Activated T-cell treated with anti-CD3 and anti-CD28 coated beads, Interleukin-2, amount 50 U/mL, for 24 hours (primary cell): ENCODE data around the gene LHX4.
"Not testable (repeated sequence)": the region's sequence is repeated elsewhere in the genome, so short reads cannot be mapped to it uniquely, and the experiment has no call there.

ENCODE experiments used
- DNase-seq: peaks from one replicate; pipeline ENCODE4 v3.0.0-alpha.2; 2020
- H3K27ac Mint-ChIP-seq: 2 replicates; pipeline ENCODE4 v1.8.0; 2020; ENCODE audit warnings: mild to moderate bottlenecking, mixed read lengths
- H3K27me3 Mint-ChIP-seq: 2 replicates; pipeline ENCODE4 v1.8.0; 2020; ENCODE audit warnings: mixed read lengths
- H3K36me3 Mint-ChIP-seq: 2 replicates; pipeline ENCODE4 v1.8.0; 2020; ENCODE audit warnings: low read depth, mixed read lengths
- H3K4me1 Mint-ChIP-seq: 2 replicates; pipeline ENCODE4 v1.8.0; 2020; ENCODE audit warnings: low read depth, mixed read lengths
- H3K4me3 Mint-ChIP-seq: 2 replicates; pipeline ENCODE4 v1.8.0; 2020; ENCODE audit warnings: mild to moderate bottlenecking, moderate library complexity, mixed read lengths
- H3K9me3 Mint-ChIP-seq: 2 replicates; pipeline ENCODE4 v1.8.0; 2020; ENCODE audit warnings: mixed read lengths

LHX4 gene

DNA sequence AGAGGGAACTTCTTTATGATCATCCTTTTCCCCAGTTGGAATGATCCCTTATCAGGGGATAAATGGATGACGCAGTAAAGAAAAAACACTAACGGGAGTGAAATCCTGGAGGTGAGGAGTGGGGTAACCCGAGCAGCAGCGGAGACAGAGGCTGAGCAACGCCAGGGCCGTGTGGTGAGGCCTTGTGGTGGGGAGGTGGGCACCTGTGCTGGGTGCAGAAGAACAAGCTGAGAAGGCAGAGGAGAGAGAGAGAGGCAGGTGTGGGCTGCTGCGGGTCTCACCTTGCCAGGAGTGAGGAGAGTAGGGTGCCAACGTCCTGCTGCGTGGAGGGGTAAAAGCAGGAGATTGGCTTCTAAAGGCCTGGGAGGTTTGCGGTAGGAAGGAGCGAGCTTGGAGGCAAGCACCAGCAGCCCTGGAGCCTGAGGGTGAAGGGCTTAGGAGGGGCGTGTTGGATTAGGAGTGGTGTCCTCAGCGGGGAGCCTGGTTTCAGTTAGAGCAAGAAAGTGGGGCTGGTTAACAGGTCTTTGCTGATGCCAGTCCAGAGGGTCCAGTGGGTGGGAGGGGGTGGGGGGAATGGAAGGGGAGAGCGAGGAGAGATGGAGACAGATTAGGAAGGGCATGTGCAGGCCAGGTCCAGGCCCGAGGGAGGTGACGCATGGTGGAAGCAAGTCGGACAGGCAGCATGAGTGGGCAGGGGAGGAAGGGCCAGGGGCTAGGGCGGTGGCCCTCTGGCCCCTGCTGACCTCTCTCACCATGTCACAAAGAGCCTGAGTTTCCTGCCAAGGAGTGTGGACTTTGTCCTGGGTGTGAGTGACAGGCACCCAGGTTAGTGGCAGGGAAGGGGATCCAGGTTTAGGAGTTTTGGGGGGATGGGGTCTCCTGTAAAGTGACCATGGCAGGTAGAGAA is 36.7 kb upstream of the LHX4 start:
- no peak for DNase-seq
- Mint-ChIP-seq H3K27ac (no peak overlapping the region), H3K4me1 (peaks cover 5% of the 10 kb centered on the region), H3K27me3 (no peaks in the 10 kb centered on the region), H3K4me3 (no peak overlapping the region), H3K36me3 (peaks cover 73% of the 10 kb centered on the region), H3K9me3 (no peaks in the 10 kb centered on the region)

DNA sequence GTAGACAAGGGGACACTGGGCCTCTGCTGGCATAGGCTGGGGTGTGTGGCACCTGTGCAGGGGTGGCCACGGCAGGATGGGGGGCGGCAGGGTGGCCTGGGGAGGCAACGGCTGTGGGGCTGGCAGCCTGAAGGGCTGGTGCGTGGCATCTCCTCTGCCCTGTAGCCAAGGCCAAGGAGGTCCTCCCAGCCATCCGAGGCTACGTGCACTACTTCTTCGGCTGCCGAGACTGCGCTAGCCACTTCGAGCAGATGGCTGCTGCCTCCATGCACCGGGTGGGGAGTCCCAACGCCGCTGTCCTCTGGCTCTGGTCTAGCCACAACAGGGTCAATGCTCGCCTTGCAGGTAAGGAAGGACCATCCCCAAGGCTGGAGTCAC is 36.0 kb upstream of the LHX4 start:
- Mint-ChIP-seq H3K36me3 (peaks cover 68% of the 10 kb centered on the region), H3K27ac (no peak overlapping the region), H3K27me3 (no peaks in the 10 kb centered on the region), H3K9me3 (no peaks in the 10 kb centered on the region), H3K4me3 (no peak overlapping the region), H3K4me1 (peaks cover 5% of the 10 kb centered on the region)
- no peak for DNase-seq

DNA sequence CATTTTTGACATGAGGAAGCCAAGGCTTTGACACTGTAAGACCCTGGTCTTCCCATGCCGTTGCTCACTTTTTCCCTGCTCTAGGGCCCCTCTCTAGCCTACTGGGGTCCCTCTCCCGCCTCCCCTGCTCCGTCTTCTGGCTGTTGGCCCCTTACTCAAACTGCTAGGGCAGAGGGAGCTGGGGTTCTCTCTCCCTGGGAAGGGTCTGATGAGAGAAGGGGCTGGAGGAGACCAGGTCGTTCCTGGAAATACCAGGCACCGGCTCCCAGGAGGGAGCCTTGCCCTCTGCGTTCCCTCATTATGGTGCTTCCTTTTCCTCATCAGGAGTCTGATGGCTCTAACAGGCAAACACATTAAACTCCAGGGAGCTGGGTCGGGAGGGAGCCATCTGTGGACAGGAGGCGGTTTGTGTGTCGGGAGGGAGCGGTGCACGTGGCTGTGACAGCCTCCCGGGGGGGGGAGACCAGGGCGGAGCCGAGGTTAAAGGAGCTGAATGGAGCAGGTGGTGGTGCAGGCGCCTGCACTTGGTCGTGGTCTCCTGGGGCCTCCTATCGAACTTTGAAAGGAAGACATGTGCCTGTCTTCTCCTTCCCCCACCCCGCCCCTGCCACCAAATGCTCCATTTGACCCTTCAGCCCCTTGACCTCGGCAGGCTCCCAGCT is 35.4 kb upstream of the LHX4 start:
- DNase-seq = no peak
- H3K27me3 Mint-ChIP-seq = no peaks in the 10 kb centered on the region
- no peak overlapping the region for H3K27ac Mint-ChIP-seq
- no peaks in the 10 kb centered on the region for H3K9me3 Mint-ChIP-seq
- peaks cover 63% of the 10 kb centered on the region for H3K36me3 Mint-ChIP-seq
- no peak overlapping the region for H3K4me3 Mint-ChIP-seq
- H3K4me1 Mint-ChIP-seq = peaks cover 5% of the 10 kb centered on the region

DNA sequence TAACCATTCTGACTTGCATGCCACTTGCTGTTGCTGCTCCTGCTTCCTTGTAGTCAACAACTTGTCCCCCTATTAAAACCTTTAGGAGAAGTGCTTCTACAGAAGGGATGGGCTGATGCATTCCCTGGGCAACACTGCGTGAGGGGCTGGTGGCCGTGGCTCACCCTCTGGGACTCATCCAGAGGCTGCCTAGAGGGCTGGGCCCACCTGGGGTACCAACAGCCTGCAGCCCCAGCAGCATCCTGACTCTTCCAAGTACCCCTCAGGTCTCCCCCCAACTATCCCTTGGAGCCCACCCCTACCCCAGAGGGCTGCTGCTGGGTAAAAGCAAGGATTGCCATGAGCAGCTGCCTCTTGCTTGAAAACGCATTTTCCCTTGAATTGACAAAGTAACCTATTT is 34.7 kb upstream of the LHX4 start:
- Mint-ChIP-seq H3K27ac (no peak overlapping the region), H3K27me3 (no peaks in the 10 kb centered on the region), H3K4me1 (peaks cover 5% of the 10 kb centered on the region), H3K36me3 (peaks cover 56% of the 10 kb centered on the region), H3K4me3 (no peak overlapping the region), H3K9me3 (no peaks in the 10 kb centered on the region)
- DNase-seq = no peak

DNA sequence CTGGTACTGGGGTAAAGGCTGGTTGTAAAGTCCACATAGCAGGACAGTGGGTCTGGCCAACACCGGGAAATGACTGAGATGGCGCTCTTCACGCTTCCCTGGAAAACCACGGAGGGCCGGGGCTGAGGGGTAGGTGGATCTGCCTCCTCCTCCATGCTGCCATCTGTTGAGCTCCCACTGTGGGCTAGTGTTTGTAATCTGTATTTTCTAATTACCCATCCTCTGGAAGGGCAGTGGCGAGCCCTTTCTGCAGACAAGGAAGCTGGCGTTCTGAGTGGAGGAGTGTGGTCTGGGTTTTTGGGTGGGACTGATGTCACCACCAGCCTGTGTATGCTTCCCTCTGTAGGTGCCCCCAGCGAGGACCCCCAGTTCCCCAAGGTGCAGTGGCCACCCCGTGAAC is 34.1 kb upstream of the LHX4 start:
- Mint-ChIP-seq H3K9me3 (no peaks in the 10 kb centered on the region), H3K4me3 (no peak overlapping the region), H3K27me3 (no peaks in the 10 kb centered on the region), H3K27ac (no peak overlapping the region), H3K36me3 (peaks cover 51% of the 10 kb centered on the region), H3K4me1 (peaks cover 5% of the 10 kb centered on the region)
- DNase-seq = no peak

DNA sequence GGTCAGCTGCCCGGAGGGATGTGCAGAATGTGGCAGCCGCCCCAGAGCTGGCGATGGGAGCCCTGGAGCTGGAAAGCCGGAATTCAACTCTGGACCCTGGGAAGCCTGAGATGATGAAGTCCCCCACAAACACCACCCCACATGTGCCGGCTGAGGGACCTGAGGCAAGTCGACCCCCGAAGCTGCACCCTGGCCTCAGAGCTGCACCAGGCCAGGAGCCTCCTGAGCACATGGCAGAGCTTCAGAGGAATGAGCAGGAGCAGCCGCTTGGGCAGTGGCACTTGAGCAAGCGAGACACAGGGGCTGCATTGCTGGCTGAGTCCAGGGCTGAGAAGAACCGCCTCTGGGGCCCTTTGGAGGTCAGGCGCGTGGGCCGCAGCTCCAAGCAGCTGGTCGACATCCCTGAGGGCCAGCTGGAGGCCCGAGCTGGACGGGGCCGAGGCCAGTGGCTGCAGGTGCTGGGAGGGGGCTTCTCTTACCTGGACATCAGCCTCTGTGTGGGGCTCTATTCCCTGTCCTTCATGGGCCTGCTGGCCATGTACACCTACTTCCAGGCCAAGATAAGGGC is 33.5 kb upstream of the LHX4 start:
- Mint-ChIP-seq H3K36me3 (peaks cover 45% of the 10 kb centered on the region), H3K4me1 (no peaks in the 10 kb centered on the region), H3K4me3 (no peak overlapping the region), H3K9me3 (no peaks in the 10 kb centered on the region), H3K27me3 (no peaks in the 10 kb centered on the region), H3K27ac (no peak overlapping the region)
- DNase-seq = no peak

DNA sequence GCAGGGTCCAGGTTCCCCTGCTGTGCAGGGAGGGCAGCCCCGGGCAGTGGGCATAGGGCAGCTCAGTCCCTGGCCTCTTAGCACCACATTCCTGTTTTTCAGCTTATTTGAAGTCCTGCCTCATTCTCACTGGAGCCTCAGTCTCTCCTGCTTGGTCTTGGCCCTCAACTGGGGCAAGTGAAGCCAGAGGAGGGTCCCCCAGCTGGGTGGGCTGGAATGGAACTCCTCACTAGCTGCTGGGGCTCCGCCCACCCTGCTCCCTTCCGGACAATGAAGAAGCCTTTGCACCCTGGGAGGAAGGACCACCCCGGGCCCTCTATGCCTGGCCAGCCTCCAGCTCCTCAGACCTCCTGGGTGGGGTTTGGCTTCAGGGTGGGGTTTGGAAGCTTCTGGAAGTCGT is 32.8 kb upstream of the LHX4 start:
- Mint-ChIP-seq H3K27ac (no peak overlapping the region), H3K9me3 (no peaks in the 10 kb centered on the region), H3K27me3 (no peaks in the 10 kb centered on the region), H3K4me1 (no peaks in the 10 kb centered on the region), H3K36me3 (peaks cover 38% of the 10 kb centered on the region), H3K4me3 (no peak overlapping the region)
- no peak for DNase-seq

DNA sequence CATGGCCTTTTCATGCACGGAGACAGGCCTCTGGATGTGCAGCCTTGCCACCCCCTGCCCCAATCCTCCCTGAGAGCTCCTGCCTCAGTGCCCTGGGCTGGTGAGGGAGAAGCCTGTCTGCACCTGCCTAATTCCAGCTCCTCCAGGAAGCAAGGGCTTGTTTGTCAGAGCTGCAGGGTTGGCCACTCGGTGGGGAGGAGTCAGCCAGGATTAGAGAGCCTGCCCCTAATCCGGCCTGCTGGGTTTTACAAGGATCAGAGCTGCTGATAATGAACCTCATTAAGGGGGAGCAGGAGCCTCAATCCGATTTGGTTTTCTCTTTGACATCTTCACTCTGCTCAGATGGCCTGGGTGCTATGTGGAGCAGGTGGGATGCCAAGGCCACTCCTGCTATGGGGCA is 31.9 kb upstream of the LHX4 start:
- no peak for DNase-seq
- Mint-ChIP-seq H3K27me3 (no peaks in the 10 kb centered on the region), H3K4me3 (no peak overlapping the region), H3K4me1 (no peaks in the 10 kb centered on the region), H3K27ac (no peak overlapping the region), H3K36me3 (peaks cover 31% of the 10 kb centered on the region), H3K9me3 (no peaks in the 10 kb centered on the region)

DNA sequence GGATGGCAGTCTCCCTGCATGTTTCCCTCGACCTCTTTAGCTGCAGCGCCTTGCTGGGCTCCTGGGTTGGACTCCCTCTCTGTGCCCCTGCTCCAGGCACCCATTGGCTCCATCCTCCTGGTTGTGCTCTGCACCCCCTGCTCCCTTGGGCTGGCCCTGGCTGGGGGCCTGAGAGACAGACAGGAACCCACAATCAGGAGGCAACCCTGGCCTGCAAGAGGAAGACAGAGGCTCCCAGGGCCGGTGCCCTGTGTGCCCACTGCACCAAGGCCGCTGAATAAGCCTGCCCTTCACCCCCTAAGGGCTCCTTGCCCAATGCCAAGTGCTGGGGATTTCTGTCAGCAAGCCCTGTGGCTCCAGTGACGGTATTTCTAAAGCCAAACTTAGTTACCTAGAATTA is 31.5 kb upstream of the LHX4 start:
- H3K4me3 Mint-ChIP-seq = no peak overlapping the region
- no peaks in the 10 kb centered on the region for H3K27me3 Mint-ChIP-seq
- H3K27ac Mint-ChIP-seq = no peak overlapping the region
- H3K4me1 Mint-ChIP-seq = no peaks in the 10 kb centered on the region
- peaks cover 31% of the 10 kb centered on the region for H3K36me3 Mint-ChIP-seq
- DNase-seq = no peak
- no peaks in the 10 kb centered on the region for H3K9me3 Mint-ChIP-seq

DNA sequence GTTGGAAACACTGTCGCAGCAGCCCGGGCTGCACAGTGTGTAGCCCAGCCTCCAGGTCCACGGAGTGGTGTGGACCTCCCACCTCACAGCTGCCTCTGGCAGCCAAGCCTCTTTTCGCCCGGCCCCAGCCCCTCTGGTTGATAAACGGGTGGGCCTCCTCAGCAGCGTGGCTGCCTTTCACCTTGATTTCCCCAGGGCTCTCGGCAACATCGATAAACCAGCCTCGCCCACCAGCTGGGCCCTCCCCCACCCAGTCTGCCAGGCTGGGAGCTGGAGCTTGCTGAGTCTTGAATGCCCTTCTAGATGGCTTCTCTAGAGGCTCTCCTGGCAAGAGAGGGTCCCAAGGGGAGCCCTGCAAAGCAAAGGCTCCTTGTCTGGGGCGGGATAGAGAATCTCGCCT is 31.0 kb upstream of the LHX4 start:
- Mint-ChIP-seq H3K27me3 (no peaks in the 10 kb centered on the region), H3K4me3 (no peak overlapping the region), H3K27ac (no peak overlapping the region), H3K4me1 (no peaks in the 10 kb centered on the region), H3K9me3 (no peaks in the 10 kb centered on the region), H3K36me3 (peaks cover 31% of the 10 kb centered on the region)
- no peak for DNase-seq

DNA sequence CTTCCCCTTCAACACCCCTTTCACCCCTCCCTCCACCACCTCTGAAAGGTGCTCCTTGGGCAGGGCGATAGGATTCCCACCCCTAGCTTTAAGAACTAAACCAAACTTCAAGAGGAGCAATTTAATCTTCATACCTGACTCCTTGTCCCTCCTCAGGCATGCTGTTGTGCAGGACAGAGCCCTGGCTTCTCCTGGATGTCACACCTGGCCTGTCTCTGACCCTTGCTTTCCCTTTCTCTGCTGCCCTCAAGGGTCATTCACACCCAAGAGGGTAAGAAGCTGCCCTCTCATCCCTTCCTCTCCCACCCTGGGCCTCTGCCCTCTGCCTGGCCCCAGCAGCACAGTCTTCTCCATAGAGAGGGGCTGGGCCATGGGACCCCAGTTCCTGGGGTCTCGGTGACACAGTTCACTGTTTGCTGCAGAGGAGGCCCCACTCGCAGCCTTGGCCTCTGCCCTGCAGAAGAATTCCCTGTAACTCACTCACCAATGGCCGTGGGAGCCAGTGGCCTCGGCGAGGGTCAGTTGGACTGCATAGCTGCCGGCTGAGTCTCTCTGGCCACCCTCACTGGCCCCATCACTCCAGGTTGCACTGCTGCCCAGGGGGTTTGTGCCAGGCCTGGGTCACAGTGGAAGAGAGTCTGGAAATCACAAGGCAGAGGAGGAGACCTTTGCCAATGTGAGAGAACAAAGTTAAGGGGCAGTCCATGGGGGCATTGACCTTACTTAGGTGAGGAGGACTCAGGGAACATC is 28.4 kb upstream of the LHX4 start:
- H3K27me3 Mint-ChIP-seq = no peaks in the 10 kb centered on the region
- H3K4me1 Mint-ChIP-seq = no peaks in the 10 kb centered on the region
- H3K4me3 Mint-ChIP-seq = no peak overlapping the region
- H3K9me3 Mint-ChIP-seq = no peaks in the 10 kb centered on the region
- no peak for DNase-seq
- H3K36me3 Mint-ChIP-seq = peaks cover 10% of the 10 kb centered on the region
- no peak overlapping the region for H3K27ac Mint-ChIP-seq

DNA sequence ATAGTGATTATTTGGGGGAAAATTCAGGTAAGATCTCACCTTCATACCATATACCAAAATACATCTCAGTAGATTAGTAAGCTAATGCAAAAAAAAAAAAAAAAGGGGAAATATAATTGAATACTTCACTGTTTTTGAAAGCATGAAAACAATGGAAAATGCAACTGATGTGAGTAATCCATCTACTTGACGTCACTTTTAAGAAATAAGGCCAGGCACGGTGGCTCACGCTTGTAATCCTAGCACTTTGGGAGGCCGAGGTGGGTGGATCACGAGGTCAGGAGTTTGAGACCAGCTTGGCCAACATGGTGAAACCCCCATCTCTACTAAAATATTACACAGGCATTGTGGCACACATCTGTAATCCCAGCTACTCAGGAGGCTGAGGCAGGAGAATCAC is 27.5 kb upstream of the LHX4 start:
- H3K36me3 Mint-ChIP-seq, H3K4me1 Mint-ChIP-seq, H3K9me3 Mint-ChIP-seq, H3K27me3 Mint-ChIP-seq, H3K27ac Mint-ChIP-seq, DNase-seq, H3K4me3 Mint-ChIP-seq: not testable (repeated sequence)

DNA sequence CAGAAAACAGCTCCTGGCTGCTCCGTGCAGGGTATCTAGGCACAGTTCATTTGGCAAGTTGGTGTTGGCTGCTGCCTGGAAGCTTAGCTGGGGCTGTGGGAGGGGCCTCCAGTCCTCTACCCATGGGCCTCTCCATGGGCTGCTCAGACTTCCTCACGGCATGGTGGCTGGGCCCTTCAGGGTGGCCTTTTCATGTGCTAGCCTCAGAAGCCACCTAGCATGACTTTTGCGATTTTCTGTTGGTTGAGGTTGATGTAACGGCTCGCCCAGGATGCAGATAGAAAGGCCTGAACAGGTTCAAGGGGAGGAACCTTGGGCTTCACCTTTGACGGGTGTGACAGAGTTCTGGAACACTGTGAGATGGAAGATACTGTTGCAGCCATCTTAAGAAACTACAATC is 25.8 kb upstream of the LHX4 start:
- no peak for DNase-seq
- H3K27ac Mint-ChIP-seq = no peak overlapping the region
- H3K4me1 Mint-ChIP-seq = no peaks in the 10 kb centered on the region
- H3K36me3 Mint-ChIP-seq = no peaks in the 10 kb centered on the region
- H3K27me3 Mint-ChIP-seq = peaks cover 2% of the 10 kb centered on the region
- H3K9me3 Mint-ChIP-seq = no peaks in the 10 kb centered on the region
- H3K4me3 Mint-ChIP-seq = no peak overlapping the region

DNA sequence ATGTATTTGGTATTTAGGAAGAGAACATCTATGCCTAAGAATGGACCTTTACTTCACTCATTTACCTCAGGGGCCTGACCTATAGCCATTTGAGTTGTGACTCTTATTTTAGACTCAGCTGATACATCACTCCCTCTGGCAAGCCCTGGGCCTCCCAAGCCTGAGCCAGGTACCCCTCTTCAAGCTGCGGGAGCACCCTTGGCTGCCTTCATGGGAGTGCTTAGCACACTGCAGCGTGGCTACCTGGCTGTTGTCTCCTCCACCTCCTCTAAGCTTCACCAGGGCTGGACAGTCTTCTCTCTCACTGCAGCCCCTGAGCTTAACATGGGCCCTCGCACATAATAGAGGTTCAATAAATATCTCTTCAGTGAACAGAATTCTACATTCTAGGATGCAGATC is 23.5 kb upstream of the LHX4 start:
- H3K27ac Mint-ChIP-seq = no peak overlapping the region
- H3K36me3 Mint-ChIP-seq = no peaks in the 10 kb centered on the region
- H3K4me1 Mint-ChIP-seq = no peaks in the 10 kb centered on the region
- H3K9me3 Mint-ChIP-seq = no peaks in the 10 kb centered on the region
- H3K27me3 Mint-ChIP-seq = peaks cover 10% of the 10 kb centered on the region
- DNase-seq = no peak
- H3K4me3 Mint-ChIP-seq = no peak overlapping the region

DNA sequence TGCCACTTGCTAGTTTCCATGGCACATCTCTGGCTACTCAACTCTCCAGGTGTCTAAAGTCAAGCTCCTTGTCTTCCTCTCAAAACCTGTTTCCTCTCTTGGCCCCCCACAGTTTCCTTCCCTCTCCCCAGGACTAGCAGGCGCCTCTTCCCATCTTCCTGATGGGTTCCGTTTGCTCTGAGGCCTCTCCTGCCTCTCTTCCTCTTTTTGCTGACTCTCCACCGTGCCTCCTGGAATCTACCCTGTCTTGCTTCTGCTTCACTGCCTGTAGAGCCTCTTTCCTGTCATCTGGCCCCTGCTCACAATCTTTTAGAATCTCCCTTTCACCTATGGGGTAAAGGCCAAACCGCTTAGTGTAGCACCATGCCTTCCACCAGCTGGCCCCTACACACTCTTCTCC is 21.8 kb upstream of the LHX4 start:
- H3K36me3 Mint-ChIP-seq = no peaks in the 10 kb centered on the region
- no peak for DNase-seq
- no peak overlapping the region for H3K27ac Mint-ChIP-seq
- no peak overlapping the region for H3K4me3 Mint-ChIP-seq
- H3K4me1 Mint-ChIP-seq = peaks cover 2% of the 10 kb centered on the region
- H3K9me3 Mint-ChIP-seq = no peaks in the 10 kb centered on the region
- H3K27me3 Mint-ChIP-seq = peaks cover 10% of the 10 kb centered on the region
